Parathyroid adenoma (tissue), 2 donors: Measurements from ENCODE around the gene CDRT4.

Source experiments
- H2AFZ ChIP-seq: fragments of 300-600 bp; sonication (generic); one replicate; pipeline ENCODE4 v1.7.0; 2017; ENCODE audit warnings: antibody characterized with exemption, mild to moderate bottlenecking
- H3K27ac ChIP-seq: fragments of 300-600 bp; sonication (generic); one replicate; pipeline ENCODE4 v1.7.0; 2017
- H3K27me3 ChIP-seq: fragments of 300-600 bp; sonication (generic); one replicate; pipeline ENCODE4 v1.7.0; 2017; ENCODE audit warnings: low read length; ENCODE audit not compliant: control insufficient read depth, insufficient read depth
- H3K36me3 ChIP-seq: fragments of 300-600 bp; sonication (generic); one replicate; pipeline ENCODE4 v1.7.0; 2017; ENCODE audit warnings: low read length; ENCODE audit not compliant: control insufficient read depth, insufficient read depth
- H3K4me1 ChIP-seq: fragments of 300-600 bp; sonication (generic); one replicate; pipeline ENCODE4 v1.7.0; 2017; ENCODE audit warnings: control low read depth
- H3K4me2 ChIP-seq: fragments of 300-600 bp; sonication (generic); one replicate; pipeline ENCODE4 v1.7.0; 2017; ENCODE audit warnings: low read length
- H3K4me3 ChIP-seq: fragments of 300-600 bp; sonication (generic); one replicate; pipeline ENCODE4 v1.7.0; 2017; ENCODE audit warnings: low read depth, low read length
- H3K79me2 ChIP-seq: fragments of 300-600 bp; sonication (generic); one replicate; pipeline ENCODE4 v1.7.0; 2017; ENCODE audit warnings: control low read depth
- H3K9ac ChIP-seq: fragments of 300-600 bp; sonication (generic); one replicate; pipeline ENCODE4 v1.7.0; 2017; ENCODE audit warnings: mild to moderate bottlenecking
- H3K9me3 ChIP-seq: fragments of 300-600 bp; sonication (generic); one replicate; pipeline ENCODE4 v1.7.0; 2017; ENCODE audit warnings: low read length; ENCODE audit not compliant: control insufficient read depth
- TF ChIP-seq, protein P1 (sequence below): fragments of 300-600 bp; sonication (generic); IDR thresholded peaks from one replicate; pipeline ENCODE4 v1.7.0; 2017; ENCODE audit warnings: antibody characterized with exemption, mild to moderate bottlenecking
- donor health status: primary hyperparathyroidism.

Gene CDRT4

DNA sequence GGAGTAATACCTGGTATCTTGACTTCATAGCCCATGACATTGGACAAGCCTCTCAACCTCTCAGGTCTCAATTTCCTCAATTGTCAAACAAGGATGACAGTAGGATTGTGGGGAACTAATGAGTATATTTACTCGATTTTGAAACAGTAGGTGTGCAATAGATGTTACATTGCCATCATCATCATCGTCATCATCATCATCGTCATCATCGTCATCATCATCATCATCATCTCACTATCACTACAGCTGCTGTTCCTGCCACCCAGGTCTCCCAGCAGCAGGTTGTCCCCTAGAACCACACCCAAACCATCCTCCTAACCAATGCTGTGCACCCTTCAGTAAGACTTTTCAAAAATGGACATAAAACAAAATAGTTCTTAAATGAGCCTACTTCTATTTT, 24.8 kb upstream of the CDRT4 start:
- Histone ChIP-seq H3K27ac (no peak overlapping the region), H3K4me2 (no peak overlapping the region), H2AFZ (no peak overlapping the region)

DNA sequence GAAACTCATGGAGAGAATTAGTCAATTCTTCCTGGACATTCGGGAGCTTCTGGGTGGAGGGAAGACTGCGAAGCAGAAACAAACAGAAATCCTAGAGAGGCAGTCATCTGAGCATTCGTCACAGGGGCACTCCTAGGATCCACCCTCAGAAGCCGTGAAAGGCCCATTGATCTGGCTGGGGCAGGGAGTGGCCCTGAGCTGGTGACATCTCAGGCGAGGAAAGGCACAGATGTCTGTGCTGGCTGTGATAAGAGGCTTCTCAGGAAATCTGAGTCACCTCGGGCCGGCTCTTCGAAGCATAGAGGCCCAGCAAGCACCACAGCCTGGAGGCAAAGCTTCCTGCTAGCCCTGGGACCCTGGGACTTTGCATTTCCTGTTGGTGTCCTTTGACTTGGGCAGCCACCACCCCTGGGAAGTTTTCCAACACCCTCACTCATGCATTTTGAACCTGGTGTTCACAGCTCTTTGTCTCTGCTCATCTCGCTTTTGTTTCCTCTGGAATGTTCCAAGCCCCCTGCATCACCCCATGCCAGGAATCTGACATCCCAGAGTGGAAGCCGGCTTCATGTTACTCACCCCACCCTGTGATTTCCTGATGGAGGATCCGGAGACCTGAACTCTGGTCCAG, 23.3 kb upstream of the CDRT4 start:
- H3K9ac ChIP-seq: no peak overlapping the region

More for the DNA sequence above, 24.8 kb upstream of the CDRT4 start:
- Histone ChIP-seq H3K4me3 (no peak overlapping the region), H3K27me3 (no peaks in the 10 kb centered on the region), H3K4me1 (no peaks in the 10 kb centered on the region), H3K36me3 (no peaks in the 10 kb centered on the region), H3K9ac (no peak overlapping the region), H3K79me2 (no peaks in the 10 kb centered on the region), H3K9me3 (no peaks in the 10 kb centered on the region)
- TF ChIP-seq, protein P1, sequence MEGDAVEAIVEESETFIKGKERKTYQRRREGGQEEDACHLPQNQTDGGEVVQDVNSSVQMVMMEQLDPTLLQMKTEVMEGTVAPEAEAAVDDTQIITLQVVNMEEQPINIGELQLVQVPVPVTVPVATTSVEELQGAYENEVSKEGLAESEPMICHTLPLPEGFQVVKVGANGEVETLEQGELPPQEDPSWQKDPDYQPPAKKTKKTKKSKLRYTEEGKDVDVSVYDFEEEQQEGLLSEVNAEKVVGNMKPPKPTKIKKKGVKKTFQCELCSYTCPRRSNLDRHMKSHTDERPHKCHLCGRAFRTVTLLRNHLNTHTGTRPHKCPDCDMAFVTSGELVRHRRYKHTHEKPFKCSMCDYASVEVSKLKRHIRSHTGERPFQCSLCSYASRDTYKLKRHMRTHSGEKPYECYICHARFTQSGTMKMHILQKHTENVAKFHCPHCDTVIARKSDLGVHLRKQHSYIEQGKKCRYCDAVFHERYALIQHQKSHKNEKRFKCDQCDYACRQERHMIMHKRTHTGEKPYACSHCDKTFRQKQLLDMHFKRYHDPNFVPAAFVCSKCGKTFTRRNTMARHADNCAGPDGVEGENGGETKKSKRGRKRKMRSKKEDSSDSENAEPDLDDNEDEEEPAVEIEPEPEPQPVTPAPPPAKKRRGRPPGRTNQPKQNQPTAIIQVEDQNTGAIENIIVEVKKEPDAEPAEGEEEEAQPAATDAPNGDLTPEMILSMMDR: no peak

GRCh38 chr17:15488557-15488956, 21.1 kb upstream of the CDRT4 start:
- H3K4me1 ChIP-seq: no peaks in the 10 kb centered on the region
- H3K4me2 ChIP-seq: no peak overlapping the region
- TF ChIP-seq, protein P1: no peak
- no peak overlapping the region for H3K27ac ChIP-seq
- no peak overlapping the region for H3K9ac ChIP-seq
- H3K36me3 ChIP-seq: no peaks in the 10 kb centered on the region
- H2AFZ ChIP-seq: no peak overlapping the region
- H3K79me2 ChIP-seq: no peaks in the 10 kb centered on the region
- no peak overlapping the region for H3K4me3 ChIP-seq
- H3K9me3 ChIP-seq: no peaks in the 10 kb centered on the region
- H3K27me3 ChIP-seq: no peaks in the 10 kb centered on the region

More for the DNA sequence above, 23.3 kb upstream of the CDRT4 start:
- no peaks in the 10 kb centered on the region for H3K79me2 ChIP-seq
- TF ChIP-seq, protein P1: no peak
- H2AFZ ChIP-seq: no peak overlapping the region
- no peaks in the 10 kb centered on the region for H3K36me3 ChIP-seq
- peak overlapping the region; percentile 62 for H3K27ac ChIP-seq
- H3K4me3 ChIP-seq: no peak overlapping the region
- no peaks in the 10 kb centered on the region for H3K9me3 ChIP-seq
- no peaks in the 10 kb centered on the region for H3K4me1 ChIP-seq
- no peaks in the 10 kb centered on the region for H3K27me3 ChIP-seq
- no peak overlapping the region for H3K4me2 ChIP-seq

DNA sequence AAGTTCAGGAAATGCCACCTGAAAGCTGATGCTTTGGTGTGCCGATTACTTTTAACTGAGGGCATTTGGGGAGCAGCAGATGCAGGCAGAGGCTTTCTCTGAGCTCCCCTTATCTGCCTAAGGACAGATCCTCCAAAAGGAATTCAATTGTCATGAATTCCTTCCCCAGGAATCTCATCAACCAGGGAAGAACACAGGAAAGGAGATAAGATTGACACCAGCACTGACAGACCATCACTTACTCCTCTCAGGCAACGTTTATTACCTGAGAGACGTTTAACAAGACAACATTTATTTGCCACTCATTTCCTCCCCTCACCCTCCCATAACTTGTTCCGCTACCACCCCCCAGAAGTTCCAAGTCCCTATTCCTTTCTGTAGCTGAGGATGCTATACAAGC, 17.6 kb upstream of the CDRT4 start:
- Histone ChIP-seq H2AFZ (no peak overlapping the region), H3K36me3 (no peaks in the 10 kb centered on the region), H3K9me3 (no peaks in the 10 kb centered on the region), H3K9ac (no peak overlapping the region), H3K27me3 (no peaks in the 10 kb centered on the region), H3K79me2 (no peaks in the 10 kb centered on the region), H3K4me3 (no peak overlapping the region), H3K27ac (no peak overlapping the region), H3K4me1 (no peaks in the 10 kb centered on the region), H3K4me2 (no peak overlapping the region)
- TF ChIP-seq, protein P1: no peak

- H3K27ac ChIP-seq: no peak overlapping the region
- H3K4me3 ChIP-seq: no peak overlapping the region
- TF ChIP-seq, protein P1: no peak
- H3K9ac ChIP-seq: no peak overlapping the region
- no peaks in the 10 kb centered on the region for H3K27me3 ChIP-seq
- H3K4me1 ChIP-seq: no peaks in the 10 kb centered on the region
- no peak overlapping the region for H2AFZ ChIP-seq
- no peaks in the 10 kb centered on the region for H3K79me2 ChIP-seq
- no peak overlapping the region for H3K4me2 ChIP-seq
- H3K9me3 ChIP-seq: no peaks in the 10 kb centered on the region
- no peaks in the 10 kb centered on the region for H3K36me3 ChIP-seq
Observed at GRCh38 chr17:15483431-15483830, 16.0 kb upstream of the CDRT4 start.
